HG03159 (cell line): ENCODE measurements around the gene MITF.

Experiments used
- ATAC-seq: cut with Tn5 transposase; IDR thresholded peaks from one replicate; pipeline ENCODE4 v1.9.1; 2021; ENCODE audit warnings: mild to moderate bottlenecking, moderate library complexity; ENCODE audit not compliant: unreplicated experiment

Gene MITF

GRCh38 chr3:69828817-69829216, 89.6 kb downstream of the MITF start:
- no peak for ATAC-seq

GRCh38 chr3:69830147-69830546, 90.9 kb downstream of the MITF start:
- no peak for ATAC-seq

- no peak for ATAC-seq
These were observed 92.5 kb downstream of the MITF start for GRCh38 chr3:69831737-69832136.

- no peak for ATAC-seq
These were observed 94.3 kb downstream of the MITF start for GRCh38 chr3:69833591-69833990.

GRCh38 chr3:69838217-69838616, 99.0 kb downstream of the MITF start:
- ATAC-seq = no peak

GRCh38 chr3:69838696-69839515, 99.6 kb downstream of the MITF start:
- ATAC-seq = no peak

GRCh38 chr3:69842351-69842750, 103.1 kb downstream of the MITF start:
- no peak for ATAC-seq

- ATAC-seq = no peak
These were observed 103.5 kb downstream of the MITF start for GRCh38 chr3:69842789-69843188.

- no peak for ATAC-seq
These were observed 105.4 kb downstream of the MITF start for GRCh38 chr3:69844706-69845105.

- no peak for ATAC-seq
These were observed 108.0 kb downstream of the MITF start for GRCh38 chr3:69847303-69847702.

- ATAC-seq = no peak
These were observed 108.8 kb downstream of the MITF start for GRCh38 chr3:69848113-69848512.

- no peak for ATAC-seq
These were observed 111.6 kb downstream of the MITF start for GRCh38 chr3:69850849-69851248.

- ATAC-seq = no peak
These were observed 113.8 kb downstream of the MITF start for GRCh38 chr3:69853027-69853426.

GRCh38 chr3:69855436-69856162, 116.3 kb downstream of the MITF start:
- no peak for ATAC-seq

GRCh38 chr3:69856965-69857705, 117.9 kb downstream of the MITF start:
- ATAC-seq = no peak

GRCh38 chr3:69861556-69861955, 122.3 kb downstream of the MITF start:
- no peak for ATAC-seq

- no peak for ATAC-seq
These were observed 124.9 kb downstream of the MITF start for GRCh38 chr3:69864141-69864540.

- ATAC-seq = no peak
These were observed 125.5 kb downstream of the MITF start for GRCh38 chr3:69864766-69865165.

- no peak for ATAC-seq
These were observed 126.8 kb downstream of the MITF start for GRCh38 chr3:69865925-69866679.

- no peak for ATAC-seq
These were observed 127.9 kb downstream of the MITF start for GRCh38 chr3:69866988-69867720.
